GM11168 (cell line): ENCODE data around the gene LMO1.

Experiments
- in situ Hi-C: fragments of 300-500 bp; cut with MboI; formaldehyde crosslinking; loops from one replicate; pipeline ENCODE4 v1.12.0; 2022; ENCODE audit warnings: low sequenced_read_pairs; ENCODE audit not compliant: unreplicated experiment

The LMO1 gene

DNA sequence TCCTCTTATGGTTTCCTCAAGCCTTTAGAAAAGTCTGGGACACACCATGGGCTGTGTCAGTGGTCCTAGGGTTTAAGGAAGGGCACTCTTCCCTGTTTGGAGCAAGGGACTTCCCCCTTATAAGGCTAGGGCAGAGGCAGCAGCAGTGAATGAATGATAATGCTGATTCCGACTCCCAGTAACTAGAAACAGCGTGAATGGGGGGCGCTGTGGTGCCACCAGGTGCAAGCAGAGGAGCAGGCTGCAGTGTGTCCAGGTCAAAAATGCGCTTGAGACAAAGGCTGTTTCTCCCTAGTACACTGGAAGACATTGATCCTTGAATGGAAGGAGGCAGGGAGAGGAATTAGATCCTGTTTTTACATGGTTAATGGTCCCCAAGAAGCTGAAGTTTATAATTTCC, 83.2 kb downstream of the LMO1 start:
- in situ Hi-C loops: no loop called here

DNA sequence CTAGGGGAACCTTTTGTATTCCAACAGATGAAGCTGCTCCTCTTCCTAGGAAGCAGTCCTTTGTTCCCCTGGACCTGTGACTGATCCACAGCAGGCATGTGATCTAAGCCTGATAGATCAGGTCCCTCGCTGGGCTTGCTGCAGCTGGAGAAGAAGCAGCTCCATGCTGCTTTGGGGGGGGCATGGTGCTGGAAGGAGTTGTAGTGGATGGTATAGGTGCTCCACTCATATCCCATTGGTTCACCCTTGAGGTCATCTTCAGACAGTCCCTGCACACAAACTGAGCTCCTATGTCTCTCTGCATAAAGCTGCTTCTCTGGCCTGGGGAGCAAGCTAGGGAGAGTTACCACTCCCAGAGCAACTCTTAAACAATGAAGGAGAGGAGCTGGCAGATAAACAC, 85.4 kb downstream of the LMO1 start:
- in situ Hi-C loops: no loop called here

DNA sequence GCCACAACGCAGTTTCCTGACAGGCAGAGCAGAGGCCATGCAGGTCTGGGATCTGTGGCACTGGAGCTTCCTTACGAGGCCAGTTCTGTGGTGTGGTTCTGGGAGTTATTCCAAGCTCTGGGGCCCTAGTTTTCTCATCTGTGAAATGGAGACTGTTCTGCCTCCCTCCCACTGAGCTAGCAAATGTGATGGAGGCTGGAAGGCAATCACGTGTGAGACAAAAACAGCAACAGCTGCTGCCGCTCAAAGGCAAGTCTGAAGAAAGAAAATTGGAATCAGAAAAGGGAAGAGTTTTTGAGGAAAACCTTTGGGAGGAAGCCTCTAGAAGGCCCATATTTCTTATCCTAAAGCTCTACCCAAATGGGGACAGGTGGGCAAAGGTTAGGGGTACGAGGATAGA, 86.5 kb downstream of the LMO1 start:
- in situ Hi-C loops: no loop called here
